HG03342 (cell line): ENCODE measurements around the gene ARL17B.
A peak's percentile ranks its signal among the peaks of the same experiment; 100 is the strongest.
"Not testable (repeated sequence)": the region's sequence is repeated elsewhere in the genome, so short reads cannot be mapped to it uniquely, and the experiment has no call there.

Source experiments
- ATAC-seq: cut with Tn5 transposase; IDR thresholded peaks from one replicate; pipeline ENCODE4 v1.9.1; 2021; ENCODE audit warnings: mild to moderate bottlenecking, moderate library complexity; ENCODE audit not compliant: unreplicated experiment

The ARL17B gene

DNA sequence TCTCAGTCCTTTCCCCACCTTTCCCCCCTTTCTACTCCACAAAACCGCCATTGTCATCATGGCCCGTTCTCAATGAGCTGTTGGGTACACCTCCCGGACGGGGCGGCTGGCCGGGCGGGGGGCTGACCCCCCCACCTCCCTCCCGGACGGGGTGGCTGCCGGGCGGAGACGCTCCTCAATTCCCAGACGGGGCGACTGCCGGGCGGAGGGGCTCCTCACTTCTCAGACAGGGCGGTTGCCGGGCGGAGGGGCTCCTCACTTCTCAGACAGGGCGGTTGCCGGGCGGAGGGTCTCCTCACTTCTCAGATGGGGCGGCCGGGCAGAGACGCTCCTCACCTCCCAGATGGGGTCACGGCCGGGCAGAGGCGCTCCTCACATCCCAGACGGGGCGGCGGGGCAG, 108.8 kb downstream of the ARL17B start:
- not testable (repeated sequence) for ATAC-seq

DNA sequence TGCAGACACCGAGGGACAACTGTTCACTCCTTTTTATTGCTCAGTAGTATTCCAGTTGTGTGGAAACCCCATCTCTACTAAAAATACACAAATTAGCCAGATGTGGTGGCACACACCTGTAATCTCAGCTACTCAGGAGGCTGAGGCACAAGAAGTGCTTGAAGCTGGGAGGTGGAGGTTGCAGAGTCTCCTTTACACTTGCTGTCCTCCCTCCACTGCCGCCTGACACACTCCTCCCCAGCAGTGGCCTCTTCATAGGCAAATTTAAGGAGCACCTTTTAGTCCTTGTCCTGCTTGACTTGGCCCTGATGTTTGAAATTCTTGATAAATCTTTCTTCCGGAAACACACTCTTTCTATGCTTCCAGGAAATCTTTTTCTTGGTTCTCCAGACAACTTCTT, 112.4 kb downstream of the ARL17B start:
- ATAC-seq = not testable (repeated sequence)

DNA sequence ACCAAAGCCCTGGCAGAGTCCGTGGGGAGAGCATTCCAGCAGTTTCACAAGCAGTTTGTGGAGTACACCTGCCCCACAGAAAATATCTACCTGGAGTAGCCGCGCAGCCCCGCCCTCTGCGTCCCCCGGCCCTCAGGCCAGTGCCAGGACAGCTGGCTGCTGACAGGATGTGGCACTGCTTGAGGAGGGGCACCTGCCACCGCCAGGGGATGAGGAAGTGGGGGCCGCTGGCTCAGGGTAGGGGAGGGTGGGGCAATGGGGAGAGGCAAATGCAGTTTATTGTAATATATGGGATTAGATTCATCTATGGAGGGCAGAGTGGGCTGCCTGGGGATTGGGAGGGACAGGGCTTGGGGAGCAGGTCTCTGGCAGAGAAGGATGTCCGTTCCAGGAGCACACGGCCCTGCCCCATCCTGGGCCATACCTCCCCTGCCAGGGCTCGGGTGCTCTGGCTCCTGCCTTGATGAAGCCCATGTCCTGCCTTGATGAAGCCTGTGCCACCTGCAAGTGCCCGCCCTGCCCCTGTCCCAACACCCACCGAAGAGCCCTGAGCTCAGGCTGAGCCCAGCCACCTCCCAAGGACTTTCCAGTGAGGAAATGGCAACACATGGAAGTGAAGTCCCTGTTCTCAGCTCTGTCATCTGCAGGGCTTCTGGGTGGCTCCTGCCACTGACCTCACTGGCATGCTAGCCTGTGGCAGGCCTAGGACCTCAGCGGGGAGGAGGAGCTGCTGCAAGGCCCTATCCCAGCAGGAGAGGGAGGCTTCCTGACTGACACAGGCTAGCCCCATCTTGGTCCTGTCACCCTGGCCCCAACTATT, 116.4 kb downstream of the ARL17B start:
- ATAC-seq = not testable (repeated sequence)

DNA sequence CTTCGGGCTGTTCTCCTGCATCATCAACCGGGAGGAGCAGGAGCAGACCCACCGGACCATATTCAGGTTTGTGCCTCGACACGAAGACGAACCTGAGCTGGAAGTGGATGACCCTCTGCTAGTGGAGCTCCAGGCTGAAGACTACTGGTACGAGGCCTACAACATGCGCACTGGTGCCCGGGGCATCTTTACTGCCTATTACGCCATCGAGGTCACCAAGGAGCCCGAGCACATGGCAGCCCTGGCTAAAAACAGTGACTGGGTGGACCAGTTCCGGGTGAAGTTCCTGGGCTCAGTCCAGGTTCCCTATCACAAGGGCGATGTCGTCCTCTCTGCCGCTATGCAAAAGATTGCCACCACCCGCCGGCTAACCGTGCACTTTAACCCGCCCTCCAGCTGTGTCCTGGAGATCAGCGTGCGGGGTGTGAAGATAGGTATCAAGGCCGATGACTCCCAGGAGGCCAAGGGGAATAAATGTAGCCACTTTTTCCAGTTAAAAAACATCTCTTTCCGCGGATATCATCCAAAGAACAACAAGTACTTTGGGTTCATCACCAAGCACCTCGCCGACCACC, 117.1 kb downstream of the ARL17B start:
- ATAC-seq = not testable (repeated sequence)

DNA sequence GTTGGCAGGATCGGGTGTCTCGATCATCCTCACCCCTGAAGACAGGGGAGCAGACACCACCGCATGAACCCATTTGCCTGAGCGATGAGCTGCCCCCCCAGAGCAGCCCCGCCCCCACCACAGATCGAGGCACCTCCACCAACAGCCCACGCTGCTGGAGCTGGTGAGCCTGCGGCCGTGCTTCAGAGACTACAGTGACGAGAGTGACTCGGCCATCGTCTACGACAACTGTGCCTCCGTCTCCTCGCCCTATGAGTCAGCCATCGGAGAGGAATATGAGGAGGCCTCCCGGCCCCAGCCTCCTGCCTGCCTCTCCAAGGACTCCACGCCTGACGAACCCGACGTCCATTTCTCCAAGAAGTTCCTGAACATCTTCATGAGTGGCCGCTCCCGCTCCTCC, 117.6 kb downstream of the ARL17B start:
- ATAC-seq = not testable (repeated sequence)

DNA sequence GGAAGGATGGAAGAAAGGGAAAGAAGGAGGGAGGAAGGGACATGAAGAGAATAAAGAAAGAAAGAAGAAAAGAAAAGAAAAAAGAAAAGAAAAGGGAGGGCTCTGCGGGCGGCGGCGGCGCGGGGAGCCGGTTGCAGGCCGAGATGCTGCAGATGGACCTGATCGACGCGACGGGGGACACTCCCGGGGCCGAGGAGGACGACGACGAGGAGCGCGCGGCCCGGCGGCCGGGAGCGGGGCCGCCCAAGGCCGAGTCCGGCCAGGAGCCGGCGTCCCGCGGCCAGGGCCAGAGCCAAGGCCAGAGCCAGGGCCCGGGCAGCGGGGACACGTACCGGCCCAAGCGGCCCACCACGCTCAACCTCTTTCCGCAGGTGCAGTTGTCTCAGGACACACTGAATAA, 118.1 kb downstream of the ARL17B start:
- not testable (repeated sequence) for ATAC-seq

DNA sequence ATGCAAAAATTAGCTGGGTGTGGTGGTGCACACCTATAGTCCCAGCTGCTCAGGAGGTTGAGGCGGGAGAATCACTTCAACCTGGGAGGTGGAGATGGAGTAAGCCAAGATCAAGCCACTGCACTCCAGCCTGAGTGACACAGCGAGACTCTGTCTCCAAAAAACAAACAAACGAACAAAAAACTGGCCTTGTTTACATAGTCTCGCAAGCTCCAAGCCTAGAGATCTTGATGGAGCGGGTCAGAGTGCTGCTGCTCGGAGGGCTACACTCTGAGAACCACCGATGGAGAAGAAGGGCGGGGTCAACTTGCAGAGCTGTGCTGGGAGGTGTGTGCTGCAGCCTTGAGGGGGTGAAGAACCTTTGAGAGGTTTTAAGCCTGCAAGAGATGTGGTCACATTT, 130.2 kb downstream of the ARL17B start:
- not testable (repeated sequence) for ATAC-seq

DNA sequence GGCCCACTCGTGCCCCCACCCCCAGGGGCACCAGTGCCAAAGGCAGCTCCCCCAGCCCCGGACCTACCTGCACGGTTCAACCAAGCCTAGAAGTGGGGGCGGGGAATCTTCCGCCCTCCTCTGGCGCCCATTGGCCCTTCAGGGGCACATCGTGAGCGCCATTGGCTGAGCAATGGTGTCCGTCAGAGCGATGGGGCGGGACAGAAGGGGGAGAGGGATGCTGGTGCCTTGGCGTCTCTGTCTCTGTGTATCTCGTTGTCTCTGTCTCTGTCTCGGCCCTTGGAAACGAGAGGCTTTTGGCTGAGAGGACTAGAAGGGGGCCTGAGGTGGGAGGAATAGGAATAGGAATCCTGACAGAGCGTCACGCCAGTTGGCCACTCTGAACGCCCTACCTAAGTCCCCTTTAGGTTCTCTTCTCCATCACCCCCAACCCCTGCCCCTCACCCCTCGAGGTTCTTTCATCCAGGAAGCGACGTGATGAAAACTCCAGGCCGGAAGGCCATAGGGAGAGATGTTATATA, 136.2 kb downstream of the ARL17B start:
- peak; percentile 98 for ATAC-seq

DNA sequence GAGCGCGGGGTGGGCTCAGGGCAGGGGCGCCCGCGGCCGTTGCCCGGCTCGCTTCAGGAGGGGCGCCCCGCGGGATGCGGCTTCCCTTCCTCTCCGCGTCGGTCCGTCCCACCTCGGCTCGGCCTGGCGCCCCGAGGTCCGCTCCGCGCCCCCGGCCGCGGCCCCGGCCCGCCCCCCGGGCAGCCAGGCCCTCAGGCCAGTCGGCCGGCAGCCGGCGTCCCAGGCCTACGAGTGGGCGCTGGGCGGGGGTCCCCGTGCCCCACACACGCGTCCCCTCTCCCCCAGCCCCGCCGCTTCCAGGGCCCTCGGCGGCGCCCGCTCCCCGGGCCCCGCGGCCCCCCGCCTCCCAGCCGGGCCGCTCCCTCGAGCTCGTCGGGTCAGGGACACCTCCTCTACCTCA, 136.7 kb downstream of the ARL17B start:
- peak; percentile 38 for ATAC-seq
